ENCODE data around the gene ALX3.

The ALX3 gene

GRCh38 chr1:110098222-110099026, 28.0 kb upstream of the ALX3 start:
- Mint-ChIP-seq H3K27me3 (peaks cover 13% of the 10 kb centered on the region), H3K36me3 (ENCODE audit: low read depth) (no peaks in the 10 kb centered on the region), H3K4me1 (ENCODE audit: low read depth) (peaks cover 13% of the 10 kb centered on the region), H3K9me3 (no peaks in the 10 kb centered on the region), H3K4me3 (no peak overlapping the region), H3K27ac (no peak overlapping the region)
- intact Hi-C loops (cut with micrococcal nuclease) = no loop called here

GRCh38 chr1:110097507-110098221, 27.2 kb upstream of the ALX3 start:
- Mint-ChIP-seq H3K27me3 (peaks cover 13% of the 10 kb centered on the region), H3K27ac (no peak overlapping the region)
- intact Hi-C loops (cut with micrococcal nuclease) = no loop called here

GRCh38 chr1:110094931-110095654, 24.6 kb upstream of the ALX3 start:
- H3K9me3 Mint-ChIP-seq = no peaks in the 10 kb centered on the region
- no peak overlapping the region for H3K27ac Mint-ChIP-seq
- intact Hi-C loops (cut with micrococcal nuclease) = no loop called here
- no peaks in the 10 kb centered on the region for H3K4me1 Mint-ChIP-seq (ENCODE audit: low read depth)
- H3K4me3 Mint-ChIP-seq = no peak overlapping the region
- no peaks in the 10 kb centered on the region for H3K36me3 Mint-ChIP-seq (ENCODE audit: low read depth)
- H3K27me3 Mint-ChIP-seq = peaks cover 22% of the 10 kb centered on the region

More at GRCh38 chr1:110097507-110098221, 27.2 kb upstream of the ALX3 start:
- H3K4me3 Mint-ChIP-seq = no peak overlapping the region
- H3K4me1 Mint-ChIP-seq (ENCODE audit: low read depth) = peaks cover 13% of the 10 kb centered on the region
- H3K36me3 Mint-ChIP-seq (ENCODE audit: low read depth) = no peaks in the 10 kb centered on the region
- H3K9me3 Mint-ChIP-seq = no peaks in the 10 kb centered on the region

GRCh38 chr1:110092991-110093390, 22.5 kb upstream of the ALX3 start:
- intact Hi-C loops (cut with micrococcal nuclease) = no loop called here
- no peaks in the 10 kb centered on the region for H3K4me1 Mint-ChIP-seq (ENCODE audit: low read depth)
- H3K27me3 Mint-ChIP-seq = peaks cover 25% of the 10 kb centered on the region
- no peak overlapping the region for H3K27ac Mint-ChIP-seq
- no peak overlapping the region for H3K4me3 Mint-ChIP-seq
- H3K36me3 Mint-ChIP-seq (ENCODE audit: low read depth) = no peaks in the 10 kb centered on the region
- H3K9me3 Mint-ChIP-seq = no peaks in the 10 kb centered on the region

- Mint-ChIP-seq H3K9me3 (no peaks in the 10 kb centered on the region), H3K27me3 (peaks cover 31% of the 10 kb centered on the region), H3K4me1 (ENCODE audit: low read depth) (peaks cover under 1% of the 10 kb centered on the region), H3K4me3 (no peak overlapping the region), H3K27ac (no peak overlapping the region), H3K36me3 (ENCODE audit: low read depth) (no peaks in the 10 kb centered on the region)
- intact Hi-C loops (cut with micrococcal nuclease) = no loop called here
Observed at GRCh38 chr1:110091791-110092190, 21.3 kb upstream of the ALX3 start.

GRCh38 chr1:110091381-110091780, 20.9 kb upstream of the ALX3 start:
- H3K9me3 Mint-ChIP-seq = no peaks in the 10 kb centered on the region
- H3K27me3 Mint-ChIP-seq = peaks cover 35% of the 10 kb centered on the region
- H3K27ac Mint-ChIP-seq = no peak overlapping the region
- H3K4me3 Mint-ChIP-seq = no peak overlapping the region
- H3K36me3 Mint-ChIP-seq (ENCODE audit: low read depth) = no peaks in the 10 kb centered on the region
- intact Hi-C loops (cut with micrococcal nuclease) = no loop called here
- H3K4me1 Mint-ChIP-seq (ENCODE audit: low read depth) = peaks cover 4% of the 10 kb centered on the region

GRCh38 chr1:110089561-110090275, 19.2 kb upstream of the ALX3 start:
- Mint-ChIP-seq H3K27ac (no peak overlapping the region), H3K27me3 (peaks cover 45% of the 10 kb centered on the region), H3K36me3 (ENCODE audit: low read depth) (no peaks in the 10 kb centered on the region), H3K4me3 (no peak overlapping the region), H3K4me1 (ENCODE audit: low read depth) (peaks cover 15% of the 10 kb centered on the region), H3K9me3 (no peaks in the 10 kb centered on the region)
- intact Hi-C loops (cut with micrococcal nuclease) = no loop called here

GRCh38 chr1:110088739-110089316, 18.4 kb upstream of the ALX3 start:
- intact Hi-C loops (cut with micrococcal nuclease) = no loop called here
- Mint-ChIP-seq H3K27ac (no peak overlapping the region), H3K4me3 (no peak overlapping the region), H3K36me3 (ENCODE audit: low read depth) (no peaks in the 10 kb centered on the region), H3K27me3 (peaks cover 45% of the 10 kb centered on the region), H3K9me3 (no peaks in the 10 kb centered on the region), H3K4me1 (ENCODE audit: low read depth) (peaks cover 20% of the 10 kb centered on the region)

- H3K27ac Mint-ChIP-seq = no peak overlapping the region
- H3K27me3 Mint-ChIP-seq = peaks cover 52% of the 10 kb centered on the region
- H3K4me1 Mint-ChIP-seq (ENCODE audit: low read depth) = peaks cover 28% of the 10 kb centered on the region
- H3K4me3 Mint-ChIP-seq = no peak overlapping the region
- intact Hi-C loops (cut with micrococcal nuclease) = no loop called here
- no peaks in the 10 kb centered on the region for H3K36me3 Mint-ChIP-seq (ENCODE audit: low read depth)
- H3K9me3 Mint-ChIP-seq = no peaks in the 10 kb centered on the region
Observed at GRCh38 chr1:110087812-110088738, 17.6 kb upstream of the ALX3 start.

GRCh38 chr1:110086961-110087360, 16.5 kb upstream of the ALX3 start:
- no peaks in the 10 kb centered on the region for H3K9me3 Mint-ChIP-seq
- intact Hi-C loops (cut with micrococcal nuclease) = no loop called here
- H3K27ac Mint-ChIP-seq = no peak overlapping the region
- H3K4me1 Mint-ChIP-seq (ENCODE audit: low read depth) = peaks cover 35% of the 10 kb centered on the region
- H3K36me3 Mint-ChIP-seq (ENCODE audit: low read depth) = no peaks in the 10 kb centered on the region
- no peak overlapping the region for H3K4me3 Mint-ChIP-seq
- peaks cover 55% of the 10 kb centered on the region for H3K27me3 Mint-ChIP-seq

GRCh38 chr1:110085671-110086070, 15.2 kb upstream of the ALX3 start:
- Mint-ChIP-seq H3K27ac (peak overlapping the region; percentile 82), H3K36me3 (ENCODE audit: low read depth) (no peaks in the 10 kb centered on the region), H3K4me3 (no peak overlapping the region), H3K27me3 (peaks cover 64% of the 10 kb centered on the region), H3K9me3 (no peaks in the 10 kb centered on the region), H3K4me1 (ENCODE audit: low read depth) (peaks cover 35% of the 10 kb centered on the region)
- intact Hi-C loops (cut with micrococcal nuclease) = loop anchor here (2.0 kb wide), 1 partner anchor 17 kb away; no protein-coding TSS in a partner anchor

- Mint-ChIP-seq H3K27ac (peak overlapping the region; percentile 82), H3K4me1 (ENCODE audit: low read depth) (peaks cover 37% of the 10 kb centered on the region), H3K4me3 (peak overlapping the region; percentile 81), H3K36me3 (ENCODE audit: low read depth) (no peaks in the 10 kb centered on the region), H3K27me3 (peaks cover 64% of the 10 kb centered on the region), H3K9me3 (no peaks in the 10 kb centered on the region)
- intact Hi-C loops (cut with micrococcal nuclease) = loop anchor here (2.0 kb wide), 1 partner anchor 16 kb away; no protein-coding TSS in a partner anchor
Observed at GRCh38 chr1:110084227-110085078, 14.0 kb upstream of the ALX3 start.

Measured in dendritic cell treated with granulocyte-macrophage colony-stimulating factor and Interleukin-4, amounts not matched to agents 40 ng/mL and 50 ng/mL, for 4 days (primary cell).